PC-3 (cell line): ENCODE data around the gene MBD3L2B.
"Not testable (repeated sequence)": the region's sequence is repeated elsewhere in the genome, so short reads cannot be mapped to it uniquely, and the experiment has no call there.

Experiments used
- EZH2 ChIP-seq: fragments of 300-600 bp; sonication (generic); IDR thresholded peaks from one replicate; pipeline ENCODE4 v1.6.1; 2017; ENCODE audit warnings: antibody characterized with exemption, mild to moderate bottlenecking, low read length; ENCODE audit not compliant: unreplicated experiment
- EZH2phosphoT487 ChIP-seq: fragments of 300-600 bp; sonication (generic); IDR thresholded peaks from 2 replicates; pipeline ENCODE4 v1.6.1; 2018; ENCODE audit warnings: mild to moderate bottlenecking, antibody characterized with exemption, low read length, borderline replicate concordance
- TF ChIP-seq, protein P1 (sequence below): fragments of 300-600 bp; sonication (generic); conservative IDR thresholded peaks from 2 replicates; pipeline ENCODE4 v1.5.1; 2017; ENCODE audit warnings: antibody characterized with exemption, low read depth, mild to moderate bottlenecking, low read length

DNA sequence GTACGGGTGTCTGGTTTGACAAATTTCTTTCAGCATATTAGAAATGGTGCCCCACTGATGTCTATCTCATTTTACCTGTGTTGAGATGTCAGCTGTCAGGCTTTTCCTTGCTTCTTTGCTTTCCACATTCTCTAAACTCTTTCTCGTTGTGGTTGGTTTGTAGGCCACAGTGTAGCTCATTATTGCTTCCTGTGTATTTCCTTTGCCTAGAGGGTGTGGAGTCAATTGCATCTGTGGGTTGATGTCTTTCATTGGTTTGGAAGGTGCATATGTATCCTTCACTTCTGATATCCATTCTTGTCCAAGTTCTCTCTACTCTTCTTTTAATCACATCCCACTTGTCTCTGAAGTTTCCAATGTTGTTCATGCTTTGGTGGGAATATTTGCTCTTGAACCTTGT, 20.3 kb upstream of the MBD3L2B start:
- TF ChIP-seq, protein P1, sequence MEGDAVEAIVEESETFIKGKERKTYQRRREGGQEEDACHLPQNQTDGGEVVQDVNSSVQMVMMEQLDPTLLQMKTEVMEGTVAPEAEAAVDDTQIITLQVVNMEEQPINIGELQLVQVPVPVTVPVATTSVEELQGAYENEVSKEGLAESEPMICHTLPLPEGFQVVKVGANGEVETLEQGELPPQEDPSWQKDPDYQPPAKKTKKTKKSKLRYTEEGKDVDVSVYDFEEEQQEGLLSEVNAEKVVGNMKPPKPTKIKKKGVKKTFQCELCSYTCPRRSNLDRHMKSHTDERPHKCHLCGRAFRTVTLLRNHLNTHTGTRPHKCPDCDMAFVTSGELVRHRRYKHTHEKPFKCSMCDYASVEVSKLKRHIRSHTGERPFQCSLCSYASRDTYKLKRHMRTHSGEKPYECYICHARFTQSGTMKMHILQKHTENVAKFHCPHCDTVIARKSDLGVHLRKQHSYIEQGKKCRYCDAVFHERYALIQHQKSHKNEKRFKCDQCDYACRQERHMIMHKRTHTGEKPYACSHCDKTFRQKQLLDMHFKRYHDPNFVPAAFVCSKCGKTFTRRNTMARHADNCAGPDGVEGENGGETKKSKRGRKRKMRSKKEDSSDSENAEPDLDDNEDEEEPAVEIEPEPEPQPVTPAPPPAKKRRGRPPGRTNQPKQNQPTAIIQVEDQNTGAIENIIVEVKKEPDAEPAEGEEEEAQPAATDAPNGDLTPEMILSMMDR = not testable (repeated sequence)
- not testable (repeated sequence) for TF ChIP-seq EZH2, EZH2phosphoT487
